Thyroid gland (tissue), 4 donors: ENCODE data around the gene CA10. TPM values are rescaled to one million over a fixed set of nuclear protein-coding genes. Genes with fewer than 3 reads are reported as not detected.
A peak's percentile ranks its signal among the peaks of the same experiment; 100 is the strongest.

Experiments used
- DNase-seq, 2 donors: peaks; one replicate each; pipeline ENCODE4 v3.0.0-alpha.2; 2019
- H3K27ac ChIP-seq, 3 donors: fragments of 200-600 bp; sonication (generic); 1 replicate in 2 of 3; 2 replicates in 1 of 3; pipeline ENCODE4 v1.5.1; 2016 to 2019; ENCODE audit warnings: mild to moderate bottlenecking in 1 of 3, moderate library complexity in 1 of 3
- H3K27me3 ChIP-seq: fragments of 200-600 bp; sonication (generic); one replicate; pipeline ENCODE4 v1.5.1; 2019
- H3K36me3 ChIP-seq, 2 donors: fragments of 200-600 bp; sonication (generic); one replicate each; pipeline ENCODE4 v1.5.1; 2016 to 2019
- H3K4me1 ChIP-seq, 2 donors: fragments of 200-600 bp; sonication (generic); one replicate each; pipeline ENCODE4 v1.5.1; 2017 to 2019
- H3K4me3 ChIP-seq, 3 donors: fragments of 200-600 bp; sonication (generic); replicated peaks in 1 of 3; 1 replicate in 2 of 3; 2 replicates in 1 of 3; pipeline ENCODE4 v1.5.1; 2016; ENCODE audit warnings: mild to moderate bottlenecking in 1 of 3
- H3K9me3 ChIP-seq: fragments of 200-600 bp; sonication (generic); one replicate; pipeline ENCODE4 v1.5.1; 2017
- CTCF ChIP-seq, 6 experiments: fragments of 200-600 bp in 3 of 6; fragments of 450-650 bp in 3 of 6; sonication (generic) in 3 of 6; IDR thresholded peaks; one replicate each; pipeline ENCODE4 v1.5.1; 2016 to 2019; ENCODE audit warnings: antibody characterized with exemption in 6 of 6, mild to moderate bottlenecking in 2 of 6, inconsistent platforms in 1 of 6, moderate library complexity in 1 of 6
- POLR2A ChIP-seq, 2 donors: fragments of 450-650 bp; IDR thresholded peaks; one replicate each; pipeline ENCODE4 v1.6.1; 2017; ENCODE audit warnings: antibody characterized with exemption in 2 of 2, mild to moderate bottlenecking in 2 of 2, moderate library complexity in 1 of 2
- WGBS, 2 donors: methylation state at CpG; one replicate each; pipeline ENCODE4 v1.1.5; 2017; 5-methylcytosine and 5-hydroxymethylcytosine counted together
- intact Hi-C: fragments of 100-400 bp; cut with DNase I; formaldehyde crosslinking; loops from one replicate; pipeline ENCODE4 v1.15.1; 2023
- total RNA-seq, 4 donors: library from RNA; depleted of rRNA; stranded (reverse); fragments of >200 nt; gene quantifications; one replicate each; pipeline ENCODE4 v1.2.3, GENCODE V29; 2016

CA10 gene
- total RNA-seq, 4 donors from 2014 or later, result not detected

GRCh38 chr17:51661403-51661802, 497.1 kb downstream of the CA10 start:
- Histone ChIP-seq H3K4me3 (no peak overlapping the region), H3K36me3 (no peaks in the 10 kb centered on the region), H3K27ac (no peak overlapping the region), H3K27me3 (no peaks in the 10 kb centered on the region), H3K4me1 (peaks cover 0 to 6% of the 10 kb centered on the region in 2 donors), H3K9me3 (no peaks in the 10 kb centered on the region)
- intact Hi-C loops, result no loop called here
- 78 to 82% methylated on average over 4 of the region's 4 CpGs for WGBS, 2 donors
- TF ChIP-seq CTCF (IDR thresholded peaks at IDR 0.05) (no peak), POLR2A (IDR thresholded peaks at IDR 0.05) (no peak)
- DNase-seq, result no peak

GRCh38 chr17:51660266-51660665, 498.2 kb downstream of the CA10 start:
- intact Hi-C loops, result no loop called here
- no peak for TF ChIP-seq POLR2A (IDR thresholded peaks at IDR 0.05)
- no peak for TF ChIP-seq CTCF (IDR thresholded peaks at IDR 0.05)
- H3K27ac ChIP-seq, result no peak overlapping the region
- H3K27me3 ChIP-seq, result no peaks in the 10 kb centered on the region
- 24% methylated on average over 3 to 4 of the region's 4 CpGs for WGBS, 2 donors
- peaks cover 0 to 6% of the 10 kb centered on the region in 2 donors for H3K4me1 ChIP-seq
- no peak overlapping the region for H3K4me3 ChIP-seq
- H3K9me3 ChIP-seq, result no peaks in the 10 kb centered on the region
- DNase-seq, result peak; percentile 51 to 65
- no peaks in the 10 kb centered on the region for H3K36me3 ChIP-seq

- Histone ChIP-seq H3K27me3 (no peaks in the 10 kb centered on the region), H3K9me3 (no peaks in the 10 kb centered on the region), H3K4me1 (peaks cover 0 to 6% of the 10 kb centered on the region in 2 donors), H3K36me3 (no peaks in the 10 kb centered on the region), H3K4me3 (no peak overlapping the region), H3K27ac (no peak overlapping the region)
- intact Hi-C loops, result no loop called here
- TF ChIP-seq CTCF (IDR thresholded peaks at IDR 0.05) (no peak), POLR2A (IDR thresholded peaks at IDR 0.05) (no peak)
- DNase-seq, result no peak
Measured at GRCh38 chr17:51657224-51657623, 501.3 kb downstream of the CA10 start.

- no peak for TF ChIP-seq POLR2A (IDR thresholded peaks at IDR 0.05)
- TF ChIP-seq CTCF (IDR thresholded peaks at IDR 0.05), result no peak
- no peak for DNase-seq
- Histone ChIP-seq H3K27me3 (no peaks in the 10 kb centered on the region), H3K4me1 (no peaks in the 10 kb centered on the region), H3K27ac (no peak overlapping the region), H3K4me3 (no peak overlapping the region), H3K36me3 (no peaks in the 10 kb centered on the region), H3K9me3 (no peaks in the 10 kb centered on the region)
- whole genome bisulfite sequencing, 2 donors, result 73 to 74% methylated on average over 5 of the region's 5 CpGs
- intact Hi-C loops, result no loop called here
Measured at GRCh38 chr17:51653878-51654277, 504.6 kb downstream of the CA10 start.

- TF ChIP-seq POLR2A (IDR thresholded peaks at IDR 0.05), result no peak
- no peak for TF ChIP-seq CTCF (IDR thresholded peaks at IDR 0.05)
- H3K9me3 ChIP-seq, result no peaks in the 10 kb centered on the region
- no peaks in the 10 kb centered on the region for H3K36me3 ChIP-seq
- WGBS, 2 donors, result 84 to 86% methylated on average over 3 of the region's 3 CpGs
- no peak for DNase-seq
- no peaks in the 10 kb centered on the region for H3K4me1 ChIP-seq
- intact Hi-C loops, result no loop called here
- H3K27me3 ChIP-seq, result no peaks in the 10 kb centered on the region
- H3K27ac ChIP-seq, result no peak overlapping the region
- no peak overlapping the region for H3K4me3 ChIP-seq
Measured at GRCh38 chr17:51652529-51652928, 506.0 kb downstream of the CA10 start.
